Measurements from ENCODE around the gene LUZP2.

GRCh38 chr11:24837112-24837511, 340.3 kb downstream of the LUZP2 start:
- TF ChIP-seq PPARA (CRISPR knock-in tag; IDR thresholded peaks at IDR 0.05; ENCODE audit: borderline replicate concordance) (no peak), ARNTL (CRISPR knock-in tag; IDR thresholded peaks at IDR 0.05; ENCODE audit: borderline replicate concordance, low read depth) (no peak), POU6F1 (CRISPR knock-in tag; IDR thresholded peaks at IDR 0.05; ENCODE audit: borderline replicate concordance, low read depth) (no peak)
